Activated CD4-positive, alpha-beta T cell treated with anti-CD3 and anti-CD28 coated beads, Interleukin-2, amount 50 U/mL, for 1 hour (primary cell): ENCODE results near the gene DSCAM.

Source experiments
- DNase-seq: peaks from one replicate; pipeline ENCODE4 v3.0.0-alpha.2; 2020

Gene DSCAM

DNA sequence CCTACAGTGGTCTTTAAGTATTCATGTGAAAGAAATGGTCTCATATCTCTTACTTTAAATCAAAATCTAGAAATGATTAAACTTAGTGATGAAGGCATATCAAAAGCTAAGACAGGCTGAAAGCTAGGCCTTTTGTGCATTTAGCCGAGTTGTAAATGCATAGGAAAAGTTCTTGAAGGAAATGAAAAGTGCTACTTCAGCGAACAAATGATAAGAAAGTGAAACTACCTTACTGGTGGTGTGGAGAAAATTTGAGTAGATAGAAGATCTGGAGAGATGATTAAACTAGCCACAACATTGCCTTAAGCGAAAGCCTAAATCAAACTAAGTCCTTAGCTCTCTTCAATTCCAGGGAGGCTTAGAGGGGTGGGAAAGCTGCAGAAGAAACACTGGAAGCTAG lies 147.6 kb downstream of the DSCAM start:
- DNase-seq: no peak

GRCh38 chr21:40696246-40696645 lies 150.7 kb downstream of the DSCAM start:
- no peak for DNase-seq

- no peak for DNase-seq
Observed at GRCh38 chr21:40689840-40690360, 157.1 kb downstream of the DSCAM start.

GRCh38 chr21:40689217-40689616 lies 157.7 kb downstream of the DSCAM start:
- no peak for DNase-seq

DNA sequence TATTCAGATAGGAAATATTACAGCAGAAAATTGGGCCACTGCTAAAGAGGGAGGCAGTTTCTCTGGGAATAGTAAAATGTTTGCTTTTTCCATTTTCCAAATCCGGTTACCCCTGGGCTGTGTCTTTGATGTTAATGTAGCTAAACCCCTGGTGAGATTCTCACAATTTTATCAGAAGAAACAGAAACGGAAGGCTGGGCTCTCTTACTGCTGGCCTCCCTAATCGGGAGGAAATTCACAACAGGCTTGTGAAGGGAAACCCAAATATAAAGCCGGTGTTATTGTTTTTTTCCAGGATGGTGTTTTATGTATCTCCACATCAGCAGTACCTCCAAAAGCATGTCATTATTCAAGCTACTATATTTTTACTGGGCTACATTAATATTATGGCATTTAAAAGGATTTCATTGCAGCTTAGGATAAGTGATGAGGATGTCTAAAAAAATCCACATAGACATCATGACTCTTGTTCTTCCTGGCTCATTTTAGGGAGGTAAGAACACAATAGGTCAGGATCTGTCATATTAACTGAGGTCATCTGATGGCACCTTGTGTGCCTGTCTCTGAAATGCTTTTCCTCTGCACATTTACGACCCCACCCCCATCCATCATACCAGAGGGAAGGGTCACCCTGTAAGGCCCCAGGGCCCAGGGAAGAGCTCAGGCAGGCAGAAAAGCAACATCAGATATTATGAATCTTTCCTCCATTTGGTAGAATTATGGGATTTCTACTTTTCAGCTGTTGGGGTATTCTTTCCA lies 158.7 kb downstream of the DSCAM start:
- no peak for DNase-seq

DNA sequence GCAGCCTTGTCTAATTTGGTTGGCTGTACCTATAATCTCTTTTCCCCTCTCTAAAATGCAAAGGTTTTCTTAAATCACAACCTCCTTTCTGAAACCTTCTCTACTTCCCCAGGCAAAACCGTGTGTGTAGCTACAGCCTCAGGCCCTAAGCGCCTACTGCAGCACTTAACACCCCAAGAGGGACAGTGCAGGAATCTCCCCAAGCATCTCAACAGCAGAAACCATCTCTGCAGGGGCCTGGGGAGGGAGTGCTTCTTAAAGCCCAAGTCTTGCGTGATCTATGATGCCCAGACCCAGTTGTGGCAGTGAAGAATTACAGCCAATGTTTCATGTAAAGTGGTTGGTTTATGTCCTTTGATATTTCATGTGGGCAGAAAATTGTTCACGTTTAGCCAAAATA lies 159.3 kb downstream of the DSCAM start:
- DNase-seq: no peak

- no peak for DNase-seq
Observed at GRCh38 chr21:40686526-40686925, 160.4 kb downstream of the DSCAM start.

GRCh38 chr21:40685141-40685540 lies 161.8 kb downstream of the DSCAM start:
- no peak for DNase-seq

GRCh38 chr21:40684726-40685125 lies 162.2 kb downstream of the DSCAM start:
- no peak for DNase-seq

DNA sequence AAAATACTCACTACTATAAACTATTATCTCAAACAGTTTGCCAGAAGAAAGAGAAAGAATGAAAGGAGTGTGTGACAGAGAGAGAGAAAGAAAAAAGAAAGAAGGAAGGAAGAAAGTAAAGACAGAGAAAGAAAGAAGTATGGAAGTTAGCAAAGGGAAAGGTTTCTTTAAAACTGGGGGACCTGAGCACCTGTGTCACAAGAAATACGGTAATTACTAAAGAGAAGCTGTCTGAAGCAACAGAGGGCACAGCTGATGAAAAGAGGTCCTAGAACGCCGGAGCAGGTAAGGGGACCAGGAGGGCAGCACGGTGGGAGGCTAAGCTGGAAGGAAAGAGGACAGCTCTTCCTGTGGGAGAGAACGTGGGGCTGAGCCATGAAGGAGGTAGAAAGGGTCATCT lies 163.6 kb downstream of the DSCAM start:
- DNase-seq: no peak

GRCh38 chr21:40681164-40681859 lies 165.6 kb downstream of the DSCAM start:
- no peak for DNase-seq

GRCh38 chr21:40680311-40680710 lies 166.6 kb downstream of the DSCAM start:
- no peak for DNase-seq

GRCh38 chr21:40678681-40679284 lies 168.2 kb downstream of the DSCAM start:
- DNase-seq: no peak

GRCh38 chr21:40675017-40675416 lies 171.9 kb downstream of the DSCAM start:
- DNase-seq: no peak

- DNase-seq: no peak
Observed at GRCh38 chr21:40672602-40673001, 174.4 kb downstream of the DSCAM start.

- no peak for DNase-seq
Observed at GRCh38 chr21:40671716-40672115, 175.2 kb downstream of the DSCAM start.

DNA sequence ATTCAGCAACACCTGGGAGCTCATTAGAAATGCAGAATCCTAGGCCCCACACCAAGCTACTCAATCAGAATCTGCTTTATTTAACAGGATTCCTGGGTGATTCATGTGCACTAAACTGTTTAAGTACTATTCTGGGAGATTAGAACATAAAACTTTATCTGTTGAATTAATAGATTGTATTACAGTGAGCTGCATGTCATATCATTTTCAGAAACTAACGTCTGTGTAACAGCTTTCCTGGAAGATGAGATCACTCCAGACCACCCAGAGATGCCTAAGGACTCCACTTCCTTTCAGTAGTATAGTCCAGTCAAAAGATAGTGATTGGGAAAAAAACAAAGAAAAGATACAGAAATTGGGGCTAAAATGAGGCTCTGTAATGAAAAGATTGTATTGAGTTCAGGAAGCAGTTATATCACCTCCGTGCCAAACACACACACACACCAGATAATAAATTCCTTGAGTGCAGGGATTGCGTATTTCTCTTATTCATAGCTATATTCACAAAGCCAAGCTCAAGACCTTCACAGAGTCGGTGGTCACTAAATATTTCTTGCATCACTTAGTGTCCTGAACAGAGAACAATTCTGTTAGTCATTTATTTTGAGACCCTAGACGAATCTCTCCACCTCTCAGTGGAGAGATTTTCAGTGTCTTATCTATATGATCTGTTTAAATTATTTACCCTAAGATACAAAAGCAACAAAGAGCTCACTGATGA lies 178.2 kb downstream of the DSCAM start:
- no peak for DNase-seq

- no peak for DNase-seq
Observed at GRCh38 chr21:40667967-40668366, 179.0 kb downstream of the DSCAM start.

DNA sequence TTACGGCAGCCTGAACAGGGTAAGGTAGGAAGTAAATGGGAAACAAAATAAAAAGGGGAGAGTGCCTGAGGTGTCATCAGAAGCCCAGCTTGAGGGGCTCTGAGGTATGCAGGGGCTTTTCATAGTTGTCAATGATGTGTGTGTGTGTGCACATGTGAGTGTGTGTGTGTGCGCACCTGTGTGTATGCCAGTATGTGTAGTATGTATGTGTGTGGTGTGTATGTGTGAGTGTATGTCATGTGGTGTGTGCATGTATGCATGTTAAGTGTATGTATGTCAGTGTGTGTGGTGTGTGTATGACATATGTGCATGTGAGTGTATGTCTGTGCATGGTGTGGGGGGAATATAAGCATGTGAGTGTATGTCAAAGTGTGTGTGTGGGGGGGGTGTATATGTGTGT lies 184.1 kb downstream of the DSCAM start:
- DNase-seq: no peak

DNA sequence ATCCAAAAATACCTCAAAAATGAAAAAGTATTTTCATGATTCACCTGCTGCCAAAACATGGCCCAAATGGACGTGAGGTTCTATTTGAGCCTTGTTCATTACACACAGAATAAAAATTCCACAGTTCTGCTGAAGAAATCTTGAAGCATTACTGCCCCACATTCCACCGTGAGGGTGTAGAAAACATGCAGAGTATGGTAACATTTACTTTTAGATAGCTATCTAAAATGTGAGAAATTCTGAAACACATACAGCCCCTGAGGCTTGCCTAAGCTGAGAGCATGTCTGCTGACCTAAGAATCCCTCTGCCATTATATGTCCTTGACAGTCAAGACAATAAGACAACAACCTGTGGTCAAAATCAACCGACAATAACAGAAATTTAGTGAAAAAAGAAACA lies 186.5 kb downstream of the DSCAM start:
- DNase-seq: no peak

- no peak for DNase-seq
Observed at GRCh38 chr21:40658311-40658710, 188.6 kb downstream of the DSCAM start.

DNA sequence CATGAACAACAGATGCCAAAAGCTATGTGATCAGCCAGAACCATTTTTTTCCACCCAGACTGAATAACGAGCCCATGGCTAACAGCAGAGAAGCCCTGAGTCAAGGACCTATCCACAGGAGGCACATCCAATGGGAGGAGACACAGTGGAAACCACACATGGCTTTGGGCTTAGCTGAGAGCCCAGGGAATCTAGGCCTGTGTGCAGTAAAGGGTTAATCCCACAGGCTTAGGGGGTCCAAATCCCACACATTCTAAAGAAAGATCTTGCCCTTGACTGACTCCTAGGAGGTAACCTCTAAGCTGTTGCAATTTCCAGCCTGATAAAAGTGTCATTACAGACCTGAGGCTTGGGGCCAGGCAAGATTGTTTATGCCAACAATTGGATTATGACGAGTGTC lies 194.5 kb downstream of the DSCAM start:
- no peak for DNase-seq

GRCh38 chr21:40647706-40648105 lies 199.3 kb downstream of the DSCAM start:
- no peak for DNase-seq
